Measurements from ENCODE around the gene FBXL5.

The FBXL5 gene

DNA sequence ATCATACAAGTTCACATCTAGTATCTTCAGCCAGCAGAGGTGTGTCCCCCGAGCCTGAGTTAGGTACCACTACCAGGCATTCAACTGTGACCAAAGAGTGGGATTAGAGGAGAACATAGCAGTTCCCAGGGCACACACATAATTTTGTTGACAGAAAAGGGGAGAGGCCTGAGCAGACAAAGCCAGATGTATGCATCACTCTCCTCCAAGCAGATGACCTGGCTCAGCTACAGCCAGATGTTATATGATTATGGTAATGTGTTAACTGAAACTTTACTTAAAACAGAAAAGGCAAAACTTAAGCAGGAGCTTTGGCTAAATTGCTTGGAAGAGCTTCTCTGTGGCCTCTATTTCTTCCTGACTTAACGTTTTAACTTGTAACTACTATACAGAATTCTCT, 96.6 kb downstream of the FBXL5 start:
- no peaks in the 10 kb centered on the region for H3K9me3 ChIP-seq (ENCODE audit: insufficient read depth, low read length)
- H3K9ac ChIP-seq (ENCODE audit: low read length): no peak overlapping the region
- no peaks in the 10 kb centered on the region for H3K36me3 ChIP-seq (ENCODE audit: low read length)
- no peak overlapping the region for H3K27ac ChIP-seq (ENCODE audit: low read depth, low read length)
- H3F3A ChIP-seq (ENCODE audit: insufficient read depth): no peaks in the 10 kb centered on the region
- no peak overlapping the region for H3K4me2 ChIP-seq (ENCODE audit: low read depth, low read length, poor library complexity, severe bottlenecking)
- H3K79me2 ChIP-seq (ENCODE audit: insufficient read depth, low read length): no peaks in the 10 kb centered on the region
- no peak overlapping the region for H2AFZ ChIP-seq (ENCODE audit: low read depth, low read length, severe bottlenecking)
- no peak for TF ChIP-seq EZH2phosphoT487 (conservative IDR thresholded peaks at IDR 0.05; ENCODE audit: low read length)
- no peak overlapping the region for H3K4me3 ChIP-seq (ENCODE audit: insufficient read depth, low read length, poor library complexity, severe bottlenecking)
- no peaks in the 10 kb centered on the region for H3K27me3 ChIP-seq (ENCODE audit: low read length)
- H3K9me2 ChIP-seq (replicated peaks; ENCODE audit: insufficient read depth, low read length): no peaks in the 10 kb centered on the region
- no peaks in the 10 kb centered on the region for H4K20me1 ChIP-seq (ENCODE audit: low read depth, low read length)

DNA sequence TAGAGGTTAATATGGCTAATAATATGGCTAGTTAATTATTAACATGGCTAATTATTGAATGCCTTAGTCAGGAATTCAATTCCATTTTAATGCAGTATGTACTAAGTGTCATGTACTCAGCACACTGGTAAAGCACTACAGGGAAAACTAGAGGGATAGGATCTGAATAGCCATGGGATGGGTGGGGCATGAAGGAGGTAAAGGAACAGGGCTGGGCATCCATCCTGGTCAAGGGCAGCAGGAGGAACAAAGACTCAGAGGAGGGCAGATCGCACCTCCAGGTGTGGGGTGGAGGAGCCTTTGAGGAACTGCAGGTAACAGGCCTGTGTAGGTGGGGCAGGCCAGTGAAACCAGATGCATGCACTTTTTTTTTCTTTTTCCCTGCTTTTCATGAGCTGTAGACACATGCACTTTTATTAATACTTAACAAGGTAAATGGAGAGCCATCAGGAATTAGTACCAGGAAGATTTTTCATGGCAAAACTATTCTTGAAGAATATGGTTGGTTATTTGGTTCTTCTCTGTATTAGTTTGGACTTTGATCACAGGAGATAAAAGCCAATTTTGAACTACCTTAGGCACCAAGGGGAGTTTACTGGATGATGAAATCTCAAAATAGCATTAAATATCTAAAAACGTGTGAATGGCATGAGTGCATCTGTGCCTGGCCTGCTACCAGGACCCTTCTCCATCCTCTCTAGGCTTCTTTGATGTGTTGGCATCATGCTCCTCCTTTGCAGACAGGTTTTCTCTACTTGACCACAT, 97.2 kb downstream of the FBXL5 start:
- Histone ChIP-seq H3K9ac (ENCODE audit: low read length) (no peak overlapping the region), H3K36me3 (ENCODE audit: low read length) (no peaks in the 10 kb centered on the region), H3K4me2 (ENCODE audit: low read depth, low read length, poor library complexity, severe bottlenecking) (no peak overlapping the region), H3F3A (ENCODE audit: insufficient read depth) (no peaks in the 10 kb centered on the region), H4K20me1 (ENCODE audit: low read depth, low read length) (no peaks in the 10 kb centered on the region), H3K9me3 (ENCODE audit: insufficient read depth, low read length) (no peaks in the 10 kb centered on the region), H3K27ac (ENCODE audit: low read depth, low read length) (no peak overlapping the region), H3K4me3 (ENCODE audit: insufficient read depth, low read length, poor library complexity, severe bottlenecking) (no peak overlapping the region), H3K9me2 (replicated peaks; ENCODE audit: insufficient read depth, low read length) (no peaks in the 10 kb centered on the region), H2AFZ (ENCODE audit: low read depth, low read length, severe bottlenecking) (no peak overlapping the region), H3K27me3 (ENCODE audit: low read length) (no peaks in the 10 kb centered on the region), H3K79me2 (ENCODE audit: insufficient read depth, low read length) (no peaks in the 10 kb centered on the region)
- no peak for TF ChIP-seq EZH2phosphoT487 (conservative IDR thresholded peaks at IDR 0.05; ENCODE audit: low read length)
- TF ChIP-seq, protein P1, sequence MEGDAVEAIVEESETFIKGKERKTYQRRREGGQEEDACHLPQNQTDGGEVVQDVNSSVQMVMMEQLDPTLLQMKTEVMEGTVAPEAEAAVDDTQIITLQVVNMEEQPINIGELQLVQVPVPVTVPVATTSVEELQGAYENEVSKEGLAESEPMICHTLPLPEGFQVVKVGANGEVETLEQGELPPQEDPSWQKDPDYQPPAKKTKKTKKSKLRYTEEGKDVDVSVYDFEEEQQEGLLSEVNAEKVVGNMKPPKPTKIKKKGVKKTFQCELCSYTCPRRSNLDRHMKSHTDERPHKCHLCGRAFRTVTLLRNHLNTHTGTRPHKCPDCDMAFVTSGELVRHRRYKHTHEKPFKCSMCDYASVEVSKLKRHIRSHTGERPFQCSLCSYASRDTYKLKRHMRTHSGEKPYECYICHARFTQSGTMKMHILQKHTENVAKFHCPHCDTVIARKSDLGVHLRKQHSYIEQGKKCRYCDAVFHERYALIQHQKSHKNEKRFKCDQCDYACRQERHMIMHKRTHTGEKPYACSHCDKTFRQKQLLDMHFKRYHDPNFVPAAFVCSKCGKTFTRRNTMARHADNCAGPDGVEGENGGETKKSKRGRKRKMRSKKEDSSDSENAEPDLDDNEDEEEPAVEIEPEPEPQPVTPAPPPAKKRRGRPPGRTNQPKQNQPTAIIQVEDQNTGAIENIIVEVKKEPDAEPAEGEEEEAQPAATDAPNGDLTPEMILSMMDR (IDR thresholded peaks at IDR 0.05; ENCODE audit: insufficient read depth, low read length, poor library complexity, severe bottlenecking): no peak

DNA sequence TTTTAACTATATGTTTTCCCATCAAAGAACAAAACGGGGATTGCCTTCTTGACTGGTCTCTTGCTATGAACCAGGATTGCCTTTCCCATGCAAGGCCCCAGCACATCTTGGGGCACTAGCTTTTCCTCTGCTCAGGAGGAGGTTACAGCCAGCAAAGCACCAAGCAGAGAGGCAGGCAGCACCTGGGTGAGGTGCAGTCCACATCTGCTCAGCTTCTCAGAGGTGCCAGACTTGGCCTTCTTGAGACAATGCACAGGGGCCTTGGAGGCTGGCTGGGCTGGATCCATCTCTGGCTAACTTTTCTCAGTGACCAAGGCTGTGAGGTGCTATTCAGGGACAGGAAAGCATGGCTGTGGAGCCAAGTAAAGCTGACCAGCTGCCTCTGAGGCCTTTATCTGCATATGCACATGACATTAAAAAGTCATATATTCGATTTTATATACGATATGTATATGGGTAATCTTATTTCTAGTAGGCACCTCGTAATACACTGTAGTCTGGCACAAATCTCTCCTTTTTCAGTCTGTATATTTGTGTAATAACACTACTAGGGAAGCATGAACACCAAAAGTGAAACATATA, 98.6 kb downstream of the FBXL5 start:
- no peak for TF ChIP-seq EZH2phosphoT487 (conservative IDR thresholded peaks at IDR 0.05; ENCODE audit: low read length)
- TF ChIP-seq, protein P1 (IDR thresholded peaks at IDR 0.05; ENCODE audit: insufficient read depth, low read length, poor library complexity, severe bottlenecking): no peak
- no peaks in the 10 kb centered on the region for H3K79me2 ChIP-seq (ENCODE audit: insufficient read depth, low read length)

More for the DNA sequence above, 98.6 kb downstream of the FBXL5 start:
- Histone ChIP-seq H3F3A (ENCODE audit: insufficient read depth) (no peaks in the 10 kb centered on the region), H3K9me3 (ENCODE audit: insufficient read depth, low read length) (no peaks in the 10 kb centered on the region), H3K4me2 (ENCODE audit: low read depth, low read length, poor library complexity, severe bottlenecking) (no peak overlapping the region), H4K20me1 (ENCODE audit: low read depth, low read length) (no peaks in the 10 kb centered on the region), H3K36me3 (ENCODE audit: low read length) (no peaks in the 10 kb centered on the region), H3K27ac (ENCODE audit: low read depth, low read length) (no peak overlapping the region), H3K27me3 (ENCODE audit: low read length) (no peaks in the 10 kb centered on the region), H3K9me2 (replicated peaks; ENCODE audit: insufficient read depth, low read length) (no peaks in the 10 kb centered on the region), H3K4me3 (ENCODE audit: insufficient read depth, low read length, poor library complexity, severe bottlenecking) (no peak overlapping the region), H2AFZ (ENCODE audit: low read depth, low read length, severe bottlenecking) (no peak overlapping the region), H3K9ac (ENCODE audit: low read length) (no peak overlapping the region)
